IPS-20b (cell line): ENCODE data around the gene C21orf91.

Experiments
- H3K27ac ChIP-seq: one replicate; pipeline ENCODE4 v1.5.1; 2013; ENCODE audit warnings: low read length
- H3K27me3 ChIP-seq: 2 replicates; pipeline ENCODE4 v1.6.1; 2013; ENCODE audit warnings: mild to moderate bottlenecking, low read length, inconsistent platforms; ENCODE audit not compliant: insufficient read depth
- H3K36me3 ChIP-seq: 2 replicates; pipeline ENCODE4 v1.6.1; 2013; ENCODE audit warnings: low read depth, mild to moderate bottlenecking, inconsistent platforms, low read length, moderate library complexity; ENCODE audit not compliant: insufficient read depth
- H3K4me1 ChIP-seq: 2 replicates; pipeline ENCODE4 v1.6.1; 2013; ENCODE audit warnings: mild to moderate bottlenecking, control low read depth, inconsistent platforms, low read length, moderate library complexity; ENCODE audit not compliant: insufficient read depth
- H3K4me3 ChIP-seq: 2 replicates; pipeline ENCODE4 v1.5.1; 2013; ENCODE audit warnings: mild to moderate bottlenecking, low read length, inconsistent platforms
- H3K9ac ChIP-seq: 2 replicates; pipeline ENCODE4 v1.6.1; 2013; ENCODE audit warnings: low read depth, mild to moderate bottlenecking, inconsistent platforms, low read length, moderate library complexity
- H3K9me3 ChIP-seq: 2 replicates; pipeline ENCODE4 v1.6.1; 2013; ENCODE audit warnings: mild to moderate bottlenecking, low read depth, low read length, inconsistent platforms; ENCODE audit not compliant: insufficient read depth

Gene C21orf91

GRCh38 chr21:17819114-17819876 lies at the start of gene C21orf91:
Gene C21orf91, minus strand, starts transcription at chr21:17819356. Its CDS starts 1,038 bp downstream, at chr21:17818318.
- H3K9me3 ChIP-seq = no peaks in the 10 kb centered on the region

GRCh38 chr21:17866590-17866989 lies 47.4 kb upstream of the C21orf91 start:
- Histone ChIP-seq H3K4me3 (no peak overlapping the region), H3K4me1 (no peaks in the 10 kb centered on the region), H3K27ac (no peak overlapping the region), H3K27me3 (no peaks in the 10 kb centered on the region), H3K36me3 (no peaks in the 10 kb centered on the region), H3K9ac (no peak overlapping the region), H3K9me3 (no peaks in the 10 kb centered on the region)

More at GRCh38 chr21:17819114-17819876, at the start of gene C21orf91:
- Histone ChIP-seq H3K27ac (peak within 1 kb of the TSS; percentile 80), H3K36me3 (peaks cover 29% of the 10 kb centered on the region), H3K4me3 (peak within 1 kb of the TSS; percentile 77), H3K27me3 (no peaks in the 10 kb centered on the region), H3K4me1 (peaks cover 3% of the 10 kb centered on the region; the same call in 1 of the 2 replicates), H3K9ac (peak within 1 kb of the TSS; percentile 90)

- no peaks in the 10 kb centered on the region for H3K9me3 ChIP-seq
- H3K9ac ChIP-seq = no peak overlapping the region
- no peaks in the 10 kb centered on the region for H3K36me3 ChIP-seq
- H3K27me3 ChIP-seq = no peaks in the 10 kb centered on the region
- H3K4me1 ChIP-seq = 0 out of 2 replicates have a peak, but pooled peaks cover 3% of the 10 kb centered on the region
- H3K27ac ChIP-seq = no peak overlapping the region
- H3K4me3 ChIP-seq = no peak overlapping the region
These were observed 40.5 kb upstream of the C21orf91 start for GRCh38 chr21:17859661-17860060.

GRCh38 chr21:17858747-17859146 lies 39.6 kb upstream of the C21orf91 start:
- no peaks in the 10 kb centered on the region for H3K27me3 ChIP-seq
- H3K36me3 ChIP-seq = no peaks in the 10 kb centered on the region
- H3K9ac ChIP-seq = no peak overlapping the region
- no peak overlapping the region for H3K27ac ChIP-seq
- H3K9me3 ChIP-seq = no peaks in the 10 kb centered on the region
- 0 out of 2 replicates have a peak, but pooled peaks cover 3% of the 10 kb centered on the region for H3K4me1 ChIP-seq
- H3K4me3 ChIP-seq = no peak overlapping the region

GRCh38 chr21:17854745-17855144 lies 35.6 kb upstream of the C21orf91 start:
- Histone ChIP-seq H3K9me3 (no peaks in the 10 kb centered on the region), H3K9ac (no peak overlapping the region), H3K4me3 (no peak overlapping the region), H3K36me3 (no peaks in the 10 kb centered on the region), H3K27ac (no peak overlapping the region), H3K27me3 (no peaks in the 10 kb centered on the region), H3K4me1 (0 out of 2 replicates have a peak, but pooled peaks cover 3% of the 10 kb centered on the region)

GRCh38 chr21:17853393-17854275 lies 34.5 kb upstream of the C21orf91 start:
- Histone ChIP-seq H3K4me3 (no peak overlapping the region), H3K27ac (no peak overlapping the region), H3K9me3 (no peaks in the 10 kb centered on the region), H3K4me1 (no peaks in the 10 kb centered on the region), H3K27me3 (no peaks in the 10 kb centered on the region), H3K9ac (no peak overlapping the region), H3K36me3 (no peaks in the 10 kb centered on the region)

- no peaks in the 10 kb centered on the region for H3K27me3 ChIP-seq
- H3K9me3 ChIP-seq = no peaks in the 10 kb centered on the region
- no peaks in the 10 kb centered on the region for H3K4me1 ChIP-seq
- no peaks in the 10 kb centered on the region for H3K36me3 ChIP-seq
- no peak overlapping the region for H3K9ac ChIP-seq
- H3K4me3 ChIP-seq = no peak overlapping the region
- no peak overlapping the region for H3K27ac ChIP-seq
These were observed 29.1 kb upstream of the C21orf91 start for GRCh38 chr21:17848228-17848627.

- peaks cover 13% of the 10 kb centered on the region; the same call in 1 of the 2 replicates for H3K4me1 ChIP-seq
- H3K4me3 ChIP-seq = no peak overlapping the region
- H3K9ac ChIP-seq = no peak overlapping the region
- H3K9me3 ChIP-seq = no peaks in the 10 kb centered on the region
- H3K27me3 ChIP-seq = no peaks in the 10 kb centered on the region
- H3K27ac ChIP-seq = no peak overlapping the region
- no peaks in the 10 kb centered on the region for H3K36me3 ChIP-seq
These were observed 21.9 kb upstream of the C21orf91 start for GRCh38 chr21:17841103-17841502.

GRCh38 chr21:17834639-17835354 lies 15.6 kb upstream of the C21orf91 start:
- peaks cover 13% of the 10 kb centered on the region; the same call in 1 of the 2 replicates for H3K4me1 ChIP-seq
- no peak overlapping the region for H3K27ac ChIP-seq
- no peaks in the 10 kb centered on the region for H3K9me3 ChIP-seq
- no peaks in the 10 kb centered on the region for H3K36me3 ChIP-seq
- no peaks in the 10 kb centered on the region for H3K27me3 ChIP-seq
- no peak overlapping the region for H3K4me3 ChIP-seq
- H3K9ac ChIP-seq = no peak overlapping the region

GRCh38 chr21:17829472-17829871 lies 10.3 kb upstream of the C21orf91 start:
- H3K4me3 ChIP-seq = no peak overlapping the region
- no peaks in the 10 kb centered on the region for H3K27me3 ChIP-seq
- H3K9ac ChIP-seq = no peak overlapping the region
- no peaks in the 10 kb centered on the region for H3K36me3 ChIP-seq
- H3K27ac ChIP-seq = no peak overlapping the region
- H3K4me1 ChIP-seq = peaks cover 6% of the 10 kb centered on the region; the same call in 1 of the 2 replicates
- no peaks in the 10 kb centered on the region for H3K9me3 ChIP-seq

- no peak overlapping the region for H3K4me3 ChIP-seq
- H3K36me3 ChIP-seq = no peaks in the 10 kb centered on the region
- no peak overlapping the region for H3K27ac ChIP-seq
- H3K9ac ChIP-seq = no peak overlapping the region
- peaks cover 6% of the 10 kb centered on the region; the same call in 1 of the 2 replicates for H3K4me1 ChIP-seq
- H3K9me3 ChIP-seq = no peaks in the 10 kb centered on the region
- H3K27me3 ChIP-seq = no peaks in the 10 kb centered on the region
These were observed 9.1 kb upstream of the C21orf91 start for GRCh38 chr21:17828223-17828622.
